H1 (cell line): ENCODE results near the gene CA9. TPM values are rescaled to one million over a fixed set of nuclear protein-coding genes. Genes with fewer than 3 reads are reported as not detected.

ENCODE experiments used
- CTCF ChIA-PET: fragments of 300-600 bp; sonication (Branson Sonifier 250); formaldehyde crosslinking; loops from one replicate; lab custom pipeline; 2021; ENCODE audit not compliant: partially characterized antibody; lab: Charles Lee
- POLR2A ChIA-PET: fragments of 300-600 bp; sonication (Branson Sonifier 250); formaldehyde crosslinking; loops from one replicate; lab custom pipeline; 2021; ENCODE audit warnings: inconsistent platforms; ENCODE audit not compliant: partially characterized antibody; lab: Charles Lee
- DNase-seq, 2 experiments: peaks; one replicate each; pipeline versions ENCODE4 v3.0.0 to v3.0.0-alpha.2; 2010 to 2022; ENCODE audit warnings: low spot score in 2 of 2, low read depth in 1 of 2, mixed read lengths in 1 of 2
- FAIRE-seq: peaks from 2 replicates; lab custom pipeline; 2011; peaks lifted over from hg19 to GRCh38; lab: Jason Lieb, UNC
- H2AFZ ChIP-seq: 2 replicates; pipeline ENCODE4 v1.8.1; 2012; ENCODE audit warnings: low read length, inconsistent platforms
- H2AK5ac ChIP-seq: 2 replicates; pipeline ENCODE4 v1.6.1; 2013; ENCODE audit warnings: low read depth, low read length
- H2BK120ac ChIP-seq: replicated peaks from 2 replicates; pipeline ENCODE3; 2013; ENCODE audit warnings: low read depth, low read length, inconsistent platforms
- H2BK12ac ChIP-seq: 2 replicates; pipeline ENCODE4 v1.6.1; 2013; ENCODE audit warnings: low read depth, low read length
- H2BK15ac ChIP-seq: 2 replicates; pipeline ENCODE4 v1.6.1; 2013; ENCODE audit warnings: low read length
- H2BK20ac ChIP-seq: 2 replicates; pipeline ENCODE4 v1.6.1; 2013; ENCODE audit warnings: low read length
- H2BK5ac ChIP-seq: 2 replicates; pipeline ENCODE4 v1.6.1; 2013; ENCODE audit warnings: low read depth, low read length
- H3K14ac ChIP-seq: 2 replicates; pipeline ENCODE4 v1.6.1; 2013; ENCODE audit warnings: inconsistent platforms; ENCODE audit not compliant: insufficient read length
- H3K18ac ChIP-seq: 2 replicates; pipeline ENCODE4 v1.6.1; 2013; ENCODE audit warnings: low read length; ENCODE audit errors: extremely low read depth
- H3K23ac ChIP-seq: 2 replicates; pipeline ENCODE4 v1.6.1; 2013; ENCODE audit warnings: inconsistent platforms; ENCODE audit not compliant: insufficient read length
- H3K23me2 ChIP-seq: 2 replicates; pipeline ENCODE4 v1.6.1; 2013; ENCODE audit warnings: low read depth, low read length
- H3K27ac ChIP-seq: 2 replicates; pipeline ENCODE4 v1.6.1; 2011; ENCODE audit warnings: low read depth, low read length, inconsistent platforms
- H3K27me3 ChIP-seq, 4 experiments: replicated peaks in 1 of 4; 1 replicate in 1 of 4; 2 replicates in 3 of 4; pipeline versions ENCODE4 v1.6.1 to v1.8.1; 2011 to 2013; ENCODE audit warnings: low read length in 3 of 4, mild to moderate bottlenecking in 3 of 4, inconsistent platforms in 2 of 4, mixed read lengths in 2 of 4, moderate library complexity in 1 of 4; ENCODE audit not compliant: control insufficient read depth in 3 of 4, insufficient read depth in 3 of 4; ENCODE audit errors: extremely low read depth in 1 of 4
- H3K36me3 ChIP-seq, 4 experiments: 2 replicates each; pipeline versions ENCODE4 v1.6.1 to v1.8.1; 2011 to 2013; ENCODE audit warnings: mild to moderate bottlenecking in 4 of 4, low read length in 3 of 4, moderate library complexity in 2 of 4, control low read depth in 1 of 4, inconsistent platforms in 1 of 4; ENCODE audit not compliant: insufficient read depth in 4 of 4, control insufficient read depth in 2 of 4
- H3K4ac ChIP-seq: replicated peaks from 2 replicates; pipeline ENCODE3; 2013; ENCODE audit warnings: low read length, low read depth, mixed read lengths, inconsistent platforms; ENCODE audit not compliant: insufficient read length
- H3K4me1 ChIP-seq, 4 experiments: replicated peaks in 1 of 4; 1 replicate in 1 of 4; 2 replicates in 3 of 4; pipeline versions ENCODE4 v1.6.1 to v1.8.1; 2011 to 2013; ENCODE audit warnings: low read length in 3 of 4, inconsistent platforms in 2 of 4, mixed read lengths in 1 of 4; ENCODE audit not compliant: insufficient read depth in 4 of 4, control insufficient read depth in 3 of 4
- H3K4me2 ChIP-seq, 2 experiments: 2 replicates each; pipeline versions ENCODE4 v1.6.1 to v1.8.1; 2011 to 2013; ENCODE audit warnings: low read depth in 2 of 2, low read length in 2 of 2, control low read depth in 1 of 2, inconsistent platforms in 1 of 2, mild to moderate bottlenecking in 1 of 2; ENCODE audit not compliant: insufficient read depth in 1 of 2
- H3K4me3 ChIP-seq, 4 experiments: fragments of 200-600, 300-600 bp in 1 of 4; sonication (generic), shearing (Covaris generic), sonication (Bioruptor Twin) in 1 of 4; 2 replicates each; pipeline versions ENCODE4 v1.5.1 to v1.8.1; 2011 to 2016; ENCODE audit warnings: low read length in 4 of 4, low read depth in 3 of 4, control low read depth in 2 of 4, inconsistent platforms in 2 of 4, mild to moderate bottlenecking in 2 of 4, mixed read lengths in 1 of 4, moderate library complexity in 1 of 4; ENCODE audit not compliant: insufficient read depth in 2 of 4; ENCODE audit errors: extremely low read depth in 1 of 4
- H3K56ac ChIP-seq: replicated peaks from 2 replicates; pipeline ENCODE3; 2013; ENCODE audit warnings: low read depth, mild to moderate bottlenecking, mixed read lengths, low read length, inconsistent platforms; ENCODE audit not compliant: insufficient read length
- H3K79me1 ChIP-seq: 2 replicates; pipeline ENCODE4 v1.6.1; 2013; ENCODE audit warnings: low read depth, low read length, control low read depth
- H3K79me2 ChIP-seq, 2 experiments: 2 replicates each; pipeline versions ENCODE4 v1.6.1 to v1.8.1; 2012 to 2013; ENCODE audit warnings: low read length in 2 of 2, mild to moderate bottlenecking in 2 of 2, inconsistent platforms in 1 of 2; ENCODE audit not compliant: insufficient read depth in 2 of 2, control insufficient read depth in 1 of 2
- H3K9ac ChIP-seq, 4 experiments: replicated peaks in 1 of 4; 1 replicate in 1 of 4; 2 replicates in 3 of 4; pipeline versions ENCODE4 v1.6.1 to v1.8.1; 2011 to 2013; ENCODE audit warnings: low read depth in 3 of 4, low read length in 3 of 4, control low read depth in 2 of 4, mild to moderate bottlenecking in 2 of 4, moderate library complexity in 2 of 4, inconsistent platforms in 1 of 4; ENCODE audit errors: extremely low read depth in 1 of 4
- H3K9me3 ChIP-seq, 2 experiments: 2 replicates each; pipeline versions ENCODE4 v1.6.1 to v1.8.1; 2012 to 2013; ENCODE audit warnings: mild to moderate bottlenecking in 2 of 2, moderate library complexity in 2 of 2, control low read depth in 1 of 2, inconsistent platforms in 1 of 2, low read depth in 1 of 2, low read length in 1 of 2, mixed read lengths in 1 of 2; ENCODE audit not compliant: insufficient read depth in 2 of 2
- H4K20me1 ChIP-seq, 2 experiments: replicated peaks in 1 of 2; 2 replicates each; pipeline versions ENCODE3 to v1.8.1; 2011 to 2013; ENCODE audit warnings: inconsistent platforms in 2 of 2, low read length in 2 of 2, mild to moderate bottlenecking in 1 of 2; ENCODE audit not compliant: insufficient read depth in 2 of 2, control insufficient read depth in 1 of 2
- H4K5ac ChIP-seq: 2 replicates; pipeline ENCODE4 v1.6.1; 2013; ENCODE audit warnings: low read length, low read depth, mixed read lengths, inconsistent platforms; ENCODE audit not compliant: insufficient read length
- H4K8ac ChIP-seq: 2 replicates; pipeline ENCODE4 v1.8.0; 2013; ENCODE audit warnings: mild to moderate bottlenecking, moderate library complexity, low read length, inconsistent platforms; ENCODE audit not compliant: insufficient read depth; ENCODE audit errors: extremely low read depth
- H4K91ac ChIP-seq: replicated peaks from 2 replicates; pipeline ENCODE3; 2013; ENCODE audit warnings: low read length, mixed read lengths, inconsistent platforms; ENCODE audit not compliant: insufficient read length
- BACH1 ChIP-seq: IDR thresholded peaks from 2 replicates; pipeline ENCODE4 v1.6.1; 2012; ENCODE audit warnings: low read length, improper control_type of control experiment
- BRCA1 ChIP-seq: IDR thresholded peaks from 2 replicates; pipeline ENCODE4 v1.6.1; 2012; ENCODE audit warnings: low read depth, low read length, improper control_type of control experiment
- JUN ChIP-seq: IDR thresholded peaks from 2 replicates; pipeline ENCODE4 v1.6.1; 2011; ENCODE audit warnings: low read depth, mild to moderate bottlenecking, improper control_type of control experiment, low read length
- MAFK ChIP-seq: IDR thresholded peaks from 2 replicates; pipeline ENCODE4 v1.6.1; 2012; ENCODE audit warnings: low read depth, mild to moderate bottlenecking, improper control_type of control experiment, low read length
- POU5F1 ChIP-seq: IDR thresholded peaks from 2 replicates; pipeline ENCODE4 v1.6.1; 2011; ENCODE audit warnings: low read depth, mild to moderate bottlenecking, low read length, moderate library complexity
- RBBP5 ChIP-seq: IDR thresholded peaks from 2 replicates; pipeline ENCODE4 v1.7.1; 2012; ENCODE audit warnings: low read depth, mild to moderate bottlenecking, inconsistent platforms, low read length, moderate library complexity, borderline replicate concordance
- RFX5 ChIP-seq: IDR thresholded peaks from 2 replicates; pipeline ENCODE4 v1.6.1; 2011; ENCODE audit warnings: low read depth, low read length, improper control_type of control experiment, borderline replicate concordance
- SP1 ChIP-seq: IDR thresholded peaks from 2 replicates; pipeline ENCODE4 v1.6.1; 2011; ENCODE audit warnings: low read depth, low read length
- SP4 ChIP-seq: IDR thresholded peaks from 2 replicates; pipeline ENCODE4 v1.6.1; 2012; ENCODE audit warnings: low read length, inconsistent platforms
- WGBS, 2 experiments: shearing (Covaris generic) in 1 of 2; methylation state at CpG; one replicate each; pipeline versions ENCODE4 v1.1.6 to v1.1.7; 2013 to 2015; ENCODE audit warnings: low lambda C conversion rate in 2 of 2, mixed read lengths in 2 of 2, inconsistent platforms in 1 of 2, low coverage in 1 of 2, missing lambda C conversion rate in 1 of 2; ENCODE audit not compliant: insufficient replicate concordance in 2 of 2, insufficient coverage in 1 of 2, insufficient read length in 1 of 2; ENCODE audit errors: extremely low coverage in 1 of 2, missing lambda C conversion rate in 1 of 2; 5-methylcytosine and 5-hydroxymethylcytosine counted together
- polyA plus RNA-seq, 7 experiments: library from polyadenylated mRNA; depleted of rRNA in 3 of 7; stranded (reverse) in 5 of 7; unstranded in 2 of 7; fragments of >200 nt in 5 of 7; fragments of 200-250 nt in 2 of 7; gene quantifications; 1 replicate in 5 of 7; 2 replicates in 1 of 7; 4 replicates in 1 of 7; pipeline versions ENCODE4 v1.2.1 to v1.2.3, GENCODE V29; 2011 to 2013; ENCODE audit warnings: missing spikeins in 2 of 7, mixed read lengths in 2 of 7
- total RNA-seq: library from RNA; stranded (reverse); fragmentation: NEBNext Ultra II Directional; extraction: Animal tissue kit (Norgen Biotek cat#: 25700); gene quantifications from 2 replicates; pipeline ENCODE4 v1.2.1, GENCODE V29; 2021
- TF ChIP-seq, protein P1 (sequence below): IDR thresholded peaks from 2 replicates; pipeline ENCODE4 v1.6.1; 2011; ENCODE audit warnings: low read depth, mild to moderate bottlenecking, low read length; ENCODE audit not compliant: insufficient read depth

Gene CA9
- total and polyA plus RNA-seq, 2 of the 8 experiments (the other 6 are each of a cell fraction or from before 2014, with no cell fraction given), result 1.3 to 1.8 TPM

DNA sequence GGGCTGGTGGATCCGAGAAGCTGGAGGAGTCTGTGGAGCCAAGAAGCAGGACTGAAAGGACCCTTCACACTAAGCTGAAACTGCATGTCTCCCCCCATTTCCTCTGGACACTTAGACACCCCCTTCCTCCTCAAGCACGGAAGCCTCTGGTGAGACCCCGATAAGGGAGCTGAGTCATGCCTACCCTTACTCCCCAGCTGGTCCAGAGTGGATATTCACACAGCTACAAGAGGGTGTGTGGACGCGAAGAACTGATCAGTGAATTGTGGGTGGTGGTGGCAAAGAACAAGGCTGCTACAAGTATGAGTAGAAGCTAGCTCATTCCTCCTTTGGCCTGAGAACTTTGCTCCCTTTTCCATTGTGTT lies 53.9 kb downstream of the CA9 start:
- H3K79me2 ChIP-seq, result peaks cover 2 to 54% of the 10 kb centered on the region in 2 experiments
- no peaks in the 10 kb centered on the region; a peak in 1 of 4 replicates for H3K9me3 ChIP-seq
- no peak overlapping the region for H3K14ac ChIP-seq
- H3K23ac ChIP-seq, result no peak overlapping the region
- H2BK20ac ChIP-seq, result no peak overlapping the region; the same call in 1 of the 2 replicates
- peak overlapping the region; percentile 79; the same call in 1 of the 2 replicates for H3K18ac ChIP-seq
- H4K8ac ChIP-seq, result peak overlapping the region; percentile 69; the same call in 1 of the 2 replicates
- H3K4me3 ChIP-seq, result peak overlapping the region in 3 of 4 experiments; percentile 26 to 46 (median 35); a peak in 6 of 8 replicates
- no peak overlapping the region for H2BK120ac ChIP-seq
- FAIRE-seq, result no peak
- H4K91ac ChIP-seq, result peak overlapping the region; percentile 77
- H3K36me3 ChIP-seq, result peaks cover 4 to 21% (median 13%) of the 10 kb centered on the region in 4 experiments; a peak in 7 of 8 replicates
- H3K9ac ChIP-seq, result peak overlapping the region in 3 of 4 experiments; percentile 26 to 43 (median 41); a peak in 2 of 7 replicates
- 58% methylated on average over 5 of the region's 5 CpGs; no CpG with 5 or more reads in 1 of the 2 experiments for WGBS, 2 experiments
- H2BK5ac ChIP-seq, result peak overlapping the region; percentile 88
- peak overlapping the region; percentile 94 for H2BK12ac ChIP-seq
- H3K56ac ChIP-seq, result no peak overlapping the region
- peaks cover 0 to 4% of the 10 kb centered on the region in 2 experiments for H4K20me1 ChIP-seq
- ChIA-PET POLR2A (interaction anchor here (0.6 to 11.1 kb wide), 25 partner anchors 9 to 656 kb away, joined by 3 to 158 read pairs (median 4); partner anchors contain the start of genes CCDC107, SIT1, SPAG8 and STOML2), CTCF (interaction anchor here (0.5 to 16.0 kb wide), 27 partner anchors 8 to 185 kb away, joined by 3 to 198 read pairs (median 7); partner anchors contain the start of genes ARHGEF39, CCDC107, GBA2 and MSMP)
- no peak overlapping the region for H2BK15ac ChIP-seq
- H3K4ac ChIP-seq, result no peak overlapping the region
- no peak overlapping the region for H2AFZ ChIP-seq
- DNase-seq, result no peak
- peaks cover 16% of the 10 kb centered on the region for H3K79me1 ChIP-seq
- H3K27me3 ChIP-seq, result no peaks in the 10 kb centered on the region
- peaks cover 11% of the 10 kb centered on the region; the same call in 1 of the 2 replicates for H3K23me2 ChIP-seq
- peak overlapping the region; percentile 95; the same call in 1 of the 2 replicates for H2AK5ac ChIP-seq
- H4K5ac ChIP-seq, result peak overlapping the region; percentile 26
- H3K27ac ChIP-seq, result peak overlapping the region; percentile 58
- peaks cover 21 to 42% (median 30%) of the 10 kb centered on the region in 4 experiments for H3K4me1 ChIP-seq
- peak overlapping the region; percentile 69 to 92 for H3K4me2 ChIP-seq
- peak; percentile 22; the same call in 1 of the 2 replicates for TF ChIP-seq SP4
- TF ChIP-seq BACH1, result peak; percentile 51; the same call in 1 of the 2 replicates
- TF ChIP-seq MAFK, result no peak
- no peak for TF ChIP-seq JUN
- TF ChIP-seq RBBP5, result no peak
- no peak for TF ChIP-seq POU5F1
- TF ChIP-seq SP1, result no peak
- no peak for TF ChIP-seq BRCA1
- TF ChIP-seq, protein P1, sequence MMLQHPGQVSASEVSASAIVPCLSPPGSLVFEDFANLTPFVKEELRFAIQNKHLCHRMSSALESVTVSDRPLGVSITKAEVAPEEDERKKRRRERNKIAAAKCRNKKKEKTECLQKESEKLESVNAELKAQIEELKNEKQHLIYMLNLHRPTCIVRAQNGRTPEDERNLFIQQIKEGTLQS, result no peak
- TF ChIP-seq RFX5, result no peak
